Lower lobe of right lung (tissue), 2 donors: ENCODE data around the gene IL23R. TPM values are rescaled to one million over a fixed set of nuclear protein-coding genes. Genes with fewer than 3 reads are reported as not detected.

Experiments
- ATAC-seq, 2 donors: fragments of 200-7000 bp; cut with Tn5 transposase; one replicate each; pipeline ENCODE4 v1.9.1; 2020 to 2022; ENCODE audit warnings: mild to moderate bottlenecking in 2 of 2, moderate library complexity in 2 of 2
- DNase-seq: peaks from one replicate; pipeline ENCODE4 v3.0.0-alpha.2; 2020
- H3K27ac ChIP-seq: fragments of 200-600 bp; one replicate; pipeline ENCODE4 v1.8.0; 2022
- H3K27me3 ChIP-seq: fragments of 200-600 bp; one replicate; pipeline ENCODE4 v1.8.0; 2022; ENCODE audit warnings: low read depth
- H3K36me3 ChIP-seq: fragments of 200-600 bp; one replicate; pipeline ENCODE4 v1.8.0; 2022; ENCODE audit warnings: mild to moderate bottlenecking
- H3K4me1 ChIP-seq: fragments of 200-600 bp; one replicate; pipeline ENCODE4 v1.8.0; 2022
- H3K4me3 ChIP-seq: fragments of 200-600 bp; one replicate; pipeline ENCODE4 v1.8.0; 2022; ENCODE audit warnings: mild to moderate bottlenecking
- H3K9me3 ChIP-seq: fragments of 200-600 bp; one replicate; pipeline ENCODE4 v1.8.0; 2022
- CTCF ChIP-seq: fragments of 200-600 bp; IDR thresholded peaks from one replicate; pipeline ENCODE4 v1.8.0; 2022; ENCODE audit warnings: antibody characterized with exemption, mild to moderate bottlenecking
- intact Hi-C: fragments of 100-400 bp; cut with DNase I; formaldehyde crosslinking; loops from one replicate; pipeline ENCODE4 v1.11.0; 2022
- total RNA-seq: library from RNA; stranded (reverse); fragmentation: NEBNext Ultra II Directional; extraction: Animal tissue kit (Norgen Biotek cat#: 25700); gene quantifications from one replicate; pipeline ENCODE4 v1.2.1, GENCODE V29; 2021
- donor health status: DM: no; HTN: yes; CAD: no; lungs with severe emphysema.

The IL23R gene
- total RNA-seq, 1 donor from 2014 or later: 0.18 TPM

DNA sequence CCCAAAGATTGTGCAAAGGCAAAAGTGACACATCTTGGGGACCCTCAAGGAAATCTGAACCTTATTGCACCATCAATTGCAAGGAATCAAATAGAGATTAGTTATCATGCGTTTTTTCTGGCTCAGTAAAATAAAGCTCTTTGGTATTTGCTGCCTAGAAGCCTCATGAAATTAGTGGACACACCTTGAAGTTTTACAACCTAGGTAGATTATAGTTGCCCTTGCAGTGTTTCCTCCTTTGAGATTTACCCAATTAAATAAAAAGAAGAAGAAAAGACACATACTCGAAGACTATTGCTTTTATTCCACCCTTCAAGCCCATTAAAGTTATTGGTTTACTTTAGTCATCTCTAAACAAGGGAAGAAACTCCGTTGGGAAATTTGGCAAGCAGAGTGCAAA is 70.0 kb downstream of the IL23R start:
- ATAC-seq (no peak), DNase-seq (no peak)
- TF ChIP-seq CTCF: no peak
- Histone ChIP-seq H3K4me3 (no peak overlapping the region), H3K27me3 (no peaks in the 10 kb centered on the region), H3K36me3 (no peaks in the 10 kb centered on the region), H3K27ac (no peak overlapping the region), H3K4me1 (no peaks in the 10 kb centered on the region), H3K9me3 (no peaks in the 10 kb centered on the region)
- intact Hi-C loops: no loop called here

DNA sequence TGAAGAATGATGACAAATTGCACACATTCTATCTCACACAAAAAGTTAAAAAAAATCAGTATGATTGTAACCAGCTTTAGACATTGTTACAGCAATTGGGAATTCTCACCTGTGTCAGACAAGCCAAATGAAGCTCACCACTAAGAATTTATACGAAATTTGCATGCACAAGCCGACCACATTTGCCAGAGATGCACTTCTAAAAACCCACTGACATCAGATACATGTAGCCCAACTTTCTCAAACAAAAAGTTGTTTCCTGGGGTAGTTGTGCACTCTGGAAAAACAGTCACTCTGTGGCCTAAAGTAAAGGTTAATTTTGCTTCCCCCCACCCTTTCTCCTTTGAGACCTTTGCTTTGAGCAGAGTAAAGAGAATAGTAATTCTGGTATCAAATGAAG is 73.5 kb downstream of the IL23R start:
- no peaks in the 10 kb centered on the region for H3K9me3 ChIP-seq
- H3K27ac ChIP-seq: no peak overlapping the region
- no peak for DNase-seq
- intact Hi-C loops: no loop called here
- H3K27me3 ChIP-seq: no peaks in the 10 kb centered on the region
- no peaks in the 10 kb centered on the region for H3K36me3 ChIP-seq
- no peaks in the 10 kb centered on the region for H3K4me1 ChIP-seq
- no peak for ATAC-seq
- H3K4me3 ChIP-seq: no peak overlapping the region
- TF ChIP-seq CTCF: no peak

DNA sequence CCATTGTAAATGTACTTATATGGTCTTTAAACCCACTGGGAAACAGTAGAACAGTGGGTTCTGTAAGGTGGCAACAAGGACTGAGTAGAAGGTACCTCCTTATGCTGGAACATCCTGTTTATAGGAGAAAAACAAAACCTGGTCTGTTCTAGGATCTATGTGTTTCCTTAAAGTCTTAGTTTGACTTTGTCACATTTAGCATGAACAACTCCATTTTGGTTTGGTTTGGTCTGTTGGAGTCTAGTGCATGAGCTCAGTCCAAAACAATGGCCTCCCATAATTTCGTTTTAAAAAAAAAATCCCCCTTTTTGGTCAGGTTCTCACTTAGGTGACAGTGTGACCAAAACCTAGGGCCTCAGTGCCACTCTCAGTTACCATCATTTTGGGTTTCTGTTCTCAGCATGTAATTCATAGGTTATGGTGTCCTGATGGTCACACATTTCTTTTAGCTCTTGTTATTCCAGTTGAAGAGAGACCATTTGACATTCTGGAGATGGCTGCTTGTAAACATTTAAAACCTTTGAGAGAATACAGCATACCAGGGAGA is 75.0 kb downstream of the IL23R start:
- Histone ChIP-seq H3K36me3 (no peaks in the 10 kb centered on the region), H3K4me1 (no peaks in the 10 kb centered on the region), H3K4me3 (no peak overlapping the region), H3K27ac (no peak overlapping the region), H3K9me3 (no peaks in the 10 kb centered on the region), H3K27me3 (no peaks in the 10 kb centered on the region)
- TF ChIP-seq CTCF: no peak
- DNase-seq (no peak), ATAC-seq (no peak)
- intact Hi-C loops: no loop called here

- TF ChIP-seq CTCF: no peak
- ATAC-seq (no peak), DNase-seq (no peak)
These were observed 75.8 kb downstream of the IL23R start for GRCh38 chr1:67242016-67242415.

DNA sequence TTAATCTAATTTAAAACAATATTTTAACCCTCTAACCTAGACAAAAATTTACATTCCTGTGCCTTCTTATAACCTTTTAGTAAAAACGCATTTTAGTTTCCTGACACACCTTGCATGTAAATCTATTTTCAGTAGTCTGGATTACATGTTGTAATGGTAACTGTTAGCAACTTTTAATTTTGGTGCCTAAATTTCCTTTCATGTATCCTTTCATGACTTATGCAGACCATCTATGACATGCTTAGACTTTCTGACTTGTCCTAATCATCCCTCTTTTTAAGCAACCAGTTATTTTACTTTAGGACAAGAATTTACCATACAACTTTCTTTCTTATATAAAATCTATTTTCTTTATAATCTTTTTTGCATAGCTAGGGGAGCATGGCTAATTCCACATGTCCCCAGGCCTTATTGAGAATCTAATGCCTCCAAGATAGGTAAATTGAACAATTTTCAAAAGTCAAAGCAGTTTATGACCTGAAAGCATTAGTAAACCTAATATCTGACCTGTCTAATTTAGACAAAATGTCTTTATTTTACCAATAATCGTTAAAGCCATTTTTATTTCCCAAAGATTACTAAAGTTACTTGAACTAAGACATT is 83.9 kb downstream of the IL23R start:
- H3K4me3 ChIP-seq: no peak overlapping the region
- no peaks in the 10 kb centered on the region for H3K27me3 ChIP-seq
- no peak for ATAC-seq
- no peaks in the 10 kb centered on the region for H3K9me3 ChIP-seq
- no peak for TF ChIP-seq CTCF
- H3K36me3 ChIP-seq: no peaks in the 10 kb centered on the region
- intact Hi-C loops: no loop called here
- no peaks in the 10 kb centered on the region for H3K4me1 ChIP-seq
- DNase-seq: no peak
- no peak overlapping the region for H3K27ac ChIP-seq

More at GRCh38 chr1:67242016-67242415, 75.8 kb downstream of the IL23R start:
- no peaks in the 10 kb centered on the region for H3K4me1 ChIP-seq
- H3K36me3 ChIP-seq: no peaks in the 10 kb centered on the region
- H3K27me3 ChIP-seq: no peaks in the 10 kb centered on the region
- H3K4me3 ChIP-seq: no peak overlapping the region
- H3K9me3 ChIP-seq: no peaks in the 10 kb centered on the region
- intact Hi-C loops: no loop called here
- H3K27ac ChIP-seq: no peak overlapping the region
